Measurements from ENCODE around the gene FAM83D. TPM values are rescaled to one million over a fixed set of nuclear protein-coding genes. Genes with fewer than 3 reads are reported as not detected.
"Not testable (repeated sequence)": the region's sequence is repeated elsewhere in the genome, so short reads cannot be mapped to it uniquely, and the experiment has no call there.

The FAM83D gene
- total RNA-seq, 1 experiment from 2014 or later: 21.8 TPM

DNA sequence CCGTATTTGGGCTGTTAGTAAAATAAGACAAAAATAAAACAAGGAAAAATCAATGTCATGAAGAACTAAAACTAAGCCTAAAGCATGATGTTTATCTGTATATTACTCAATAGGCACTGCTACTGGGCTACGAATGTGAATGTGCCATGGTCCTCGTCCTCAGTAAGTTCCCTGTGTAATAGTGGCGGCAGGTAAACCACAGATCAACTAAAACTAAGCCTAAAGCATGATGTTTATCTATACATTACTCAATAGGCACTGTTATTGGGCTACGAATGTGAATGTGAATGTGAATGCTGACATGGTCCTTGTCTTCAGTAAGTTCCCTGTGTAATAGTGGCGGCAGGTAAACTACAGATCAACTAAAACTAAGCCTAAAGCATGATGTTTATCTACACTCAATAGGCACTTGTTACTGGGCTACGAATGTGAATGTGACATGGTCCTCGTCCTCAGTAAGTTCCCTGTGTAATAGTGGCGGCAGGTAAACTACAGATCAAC is 34.0 kb downstream of the FAM83D start:
- H3K9me3 ChIP-seq (ENCODE audit: low read length); H3K27ac ChIP-seq (ENCODE audit: low read length); DNase-seq; H3K27me3 ChIP-seq (ENCODE audit: low read length); H3K4me2 ChIP-seq (ENCODE audit: low read depth, low read length, poor library complexity, severe bottlenecking); H3K4me3 ChIP-seq (ENCODE audit: low read length); H3K9ac ChIP-seq (ENCODE audit: low read length); H3K36me3 ChIP-seq (ENCODE audit: insufficient read depth, low read length); H2AFZ ChIP-seq (ENCODE audit: low read length); H3K9me2 ChIP-seq (replicated peaks; ENCODE audit: insufficient read depth, low read length); H4K20me1 ChIP-seq (ENCODE audit: insufficient read depth, low read depth, low read length): not testable (repeated sequence)
- Histone ChIP-seq H3K79me2 (ENCODE audit: low read length) (peaks cover 41% of the 10 kb centered on the region), H3K4me1 (ENCODE audit: low read length) (peaks cover 25% of the 10 kb centered on the region)

DNA sequence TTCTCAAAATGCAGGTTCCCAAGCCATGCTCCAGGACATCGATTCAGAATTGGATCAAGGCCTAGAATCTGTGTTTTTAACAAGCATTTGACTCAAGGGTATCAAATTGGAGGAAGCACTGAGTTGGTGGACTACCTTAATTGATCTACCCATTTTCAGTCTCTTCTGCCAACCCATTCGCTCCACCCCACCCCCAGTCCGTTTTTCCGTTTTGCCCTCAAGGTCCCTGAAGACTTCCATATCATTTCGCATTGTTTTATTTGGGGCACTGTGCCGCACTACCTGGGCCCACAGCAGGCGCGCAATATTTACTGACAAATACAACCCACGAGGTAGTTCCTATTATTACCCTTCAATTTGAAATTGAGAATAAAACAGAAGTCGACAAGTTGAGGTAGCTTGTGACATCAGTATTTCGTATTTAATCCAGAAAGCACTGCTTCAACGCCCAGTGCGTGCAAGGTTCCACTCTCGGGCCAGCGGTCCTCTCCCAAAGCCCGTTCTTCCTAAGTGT is 35.4 kb downstream of the FAM83D start:
- Histone ChIP-seq H4K20me1 (ENCODE audit: insufficient read depth, low read depth, low read length) (no peaks in the 10 kb centered on the region), H3K9ac (ENCODE audit: low read length) (peak overlapping the region; percentile 89), H3K36me3 (ENCODE audit: insufficient read depth, low read length) (no peaks in the 10 kb centered on the region; the same call in 1 of the 2 replicates), H3K79me2 (ENCODE audit: low read length) (peaks cover 55% of the 10 kb centered on the region), H3K4me2 (ENCODE audit: low read depth, low read length, poor library complexity, severe bottlenecking) (peak overlapping the region; percentile 99), H3K9me3 (ENCODE audit: low read length) (no peaks in the 10 kb centered on the region), H2AFZ (ENCODE audit: low read length) (peak overlapping the region; percentile 85; the same call in 1 of the 2 replicates), H3K9me2 (replicated peaks; ENCODE audit: insufficient read depth, low read length) (no peaks in the 10 kb centered on the region), H3K27me3 (ENCODE audit: low read length) (no peaks in the 10 kb centered on the region), H3K27ac (ENCODE audit: low read length) (peak overlapping the region; percentile 78), H3K4me3 (ENCODE audit: low read length) (peak overlapping the region; percentile 72), H3K4me1 (ENCODE audit: low read length) (peaks cover 25% of the 10 kb centered on the region)
- DNase-seq: peak; percentile 75

DNA sequence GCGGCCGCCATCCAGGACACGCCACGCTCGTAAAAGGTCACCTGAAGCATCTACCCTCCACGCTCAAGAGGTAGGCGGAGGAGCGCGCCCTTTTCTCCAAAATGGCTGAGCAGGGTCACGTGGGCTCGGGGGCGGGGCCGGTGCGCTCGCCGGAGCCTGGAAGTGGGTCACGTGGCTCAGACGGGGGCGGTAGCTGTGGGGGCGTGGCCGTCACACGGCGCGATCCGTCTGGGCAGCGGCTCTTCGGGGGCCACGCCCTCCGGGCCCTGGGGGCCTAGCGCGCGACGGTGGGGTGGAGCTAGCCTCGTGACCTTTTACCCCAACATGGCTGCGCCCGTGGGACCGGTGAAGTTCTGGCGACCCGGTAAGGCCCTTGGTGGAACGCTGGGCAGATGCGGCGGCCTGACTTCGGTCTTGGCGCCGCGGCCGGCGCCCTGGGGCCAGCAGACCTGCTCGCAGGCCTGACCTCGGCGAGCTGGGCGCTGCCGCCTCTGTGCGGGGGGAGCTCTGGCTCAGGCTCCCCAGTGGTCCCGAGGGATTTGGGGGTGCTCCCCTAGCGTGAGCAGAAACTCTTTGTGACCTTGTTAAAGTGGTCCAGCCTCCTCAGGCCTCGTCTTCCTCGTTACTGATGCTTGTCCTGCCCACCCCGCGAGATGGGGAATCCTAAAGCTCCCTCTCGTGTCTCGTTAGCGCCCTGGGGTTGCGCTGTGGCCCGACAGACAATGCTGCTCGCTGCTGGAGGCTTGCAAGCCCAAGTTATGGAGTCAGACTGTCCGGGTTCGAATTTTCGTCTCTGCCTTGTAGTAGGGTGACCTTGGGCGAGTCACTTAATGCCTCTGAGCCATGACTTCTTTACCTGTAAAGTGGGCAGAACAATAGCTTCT is 36.1 kb downstream of the FAM83D start, which contains the start of gene DHX35:
Gene DHX35 (plus strand): TSS at position 301 of the 884 bp plus-strand sequence. CDS start 24 bp downstream, at position 325.
- H3K9ac ChIP-seq (ENCODE audit: low read length): peak within 1 kb of the TSS; percentile 89
- H3K27me3 ChIP-seq (ENCODE audit: low read length): no peaks in the 10 kb centered on the region
- H3K9me2 ChIP-seq (replicated peaks; ENCODE audit: insufficient read depth, low read length): no peaks in the 10 kb centered on the region
- H3K4me1 ChIP-seq (ENCODE audit: low read length): peaks cover 25% of the 10 kb centered on the region
- peak within 1 kb of the TSS; percentile 99 for H3K4me2 ChIP-seq (ENCODE audit: low read depth, low read length, poor library complexity, severe bottlenecking)
- H3K27ac ChIP-seq (ENCODE audit: low read length): peak within 1 kb of the TSS; percentile 80
- peak within 1 kb of the TSS; percentile 85; the same call in 1 of the 2 replicates for H2AFZ ChIP-seq (ENCODE audit: low read length)
- no peaks in the 10 kb centered on the region; the same call in 1 of the 2 replicates for H3K36me3 ChIP-seq (ENCODE audit: insufficient read depth, low read length)
- H3K4me3 ChIP-seq (ENCODE audit: low read length): peak within 1 kb of the TSS; percentile 72
- peaks cover 62% of the 10 kb centered on the region for H3K79me2 ChIP-seq (ENCODE audit: low read length)
- no peaks in the 10 kb centered on the region for H3K9me3 ChIP-seq (ENCODE audit: low read length)
- no peaks in the 10 kb centered on the region for H4K20me1 ChIP-seq (ENCODE audit: insufficient read depth, low read depth, low read length)
- DNase-seq: peak; percentile 99

DNA sequence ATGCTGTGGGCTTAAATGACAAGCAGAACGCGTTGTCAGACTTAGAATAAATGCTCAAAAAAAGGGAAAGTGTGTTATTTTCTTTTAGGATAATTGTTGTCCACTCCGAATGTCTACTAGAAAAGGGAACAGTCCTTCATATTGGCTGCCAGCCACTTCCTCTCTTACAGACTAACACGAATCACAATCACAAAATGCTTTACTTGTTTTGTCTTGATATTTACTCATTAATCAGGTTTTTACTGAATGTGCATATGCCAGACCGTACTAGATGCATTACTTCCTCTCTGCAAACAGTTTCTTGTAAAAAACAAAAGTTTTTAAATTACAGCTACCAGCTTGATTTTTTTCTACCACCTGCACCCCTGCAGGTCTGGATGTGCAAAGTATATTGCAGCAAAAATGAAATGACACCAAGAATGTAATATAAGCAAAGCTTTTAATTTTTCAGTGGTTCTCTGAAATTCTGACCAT is 36.7 kb downstream of the FAM83D start:
- Histone ChIP-seq H3K79me2 (ENCODE audit: low read length) (peaks cover 69% of the 10 kb centered on the region), H3K9me2 (replicated peaks; ENCODE audit: insufficient read depth, low read length) (no peaks in the 10 kb centered on the region), H3K27me3 (ENCODE audit: low read length) (no peaks in the 10 kb centered on the region), H3K4me3 (ENCODE audit: low read length) (peak overlapping the region; percentile 72), H3K4me2 (ENCODE audit: low read depth, low read length, poor library complexity, severe bottlenecking) (peak overlapping the region; percentile 84), H2AFZ (ENCODE audit: low read length) (peak overlapping the region; percentile 84; the same call in 1 of the 2 replicates), H3K36me3 (ENCODE audit: insufficient read depth, low read length) (no peaks in the 10 kb centered on the region; the same call in 1 of the 2 replicates), H3K27ac (ENCODE audit: low read length) (peak overlapping the region; percentile 80), H3K9me3 (ENCODE audit: low read length) (no peaks in the 10 kb centered on the region), H4K20me1 (ENCODE audit: insufficient read depth, low read depth, low read length) (no peaks in the 10 kb centered on the region), H3K9ac (ENCODE audit: low read length) (peak overlapping the region; percentile 82), H3K4me1 (ENCODE audit: low read length) (peaks cover 25% of the 10 kb centered on the region)
- DNase-seq: peak; percentile 63

DNA sequence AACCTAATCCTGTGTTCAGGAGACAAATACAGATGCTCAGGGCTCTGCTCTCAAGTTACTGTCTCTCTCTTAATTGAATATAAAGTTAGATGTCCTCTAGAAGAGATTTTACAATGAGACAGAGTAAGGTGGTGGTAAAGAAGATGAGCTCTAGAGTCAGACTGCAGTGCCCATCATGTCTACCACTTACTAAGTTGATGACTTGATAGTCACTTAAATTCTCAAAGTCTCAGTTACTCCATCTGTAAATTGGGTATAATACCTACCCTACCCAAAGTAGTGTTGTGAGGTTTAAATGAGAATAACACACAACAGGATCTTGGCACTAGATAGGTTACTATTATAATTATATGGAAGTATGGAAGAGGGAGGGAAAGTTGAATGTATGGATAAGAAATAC is 37.5 kb downstream of the FAM83D start:
- H3K79me2 ChIP-seq (ENCODE audit: low read length): peaks cover 72% of the 10 kb centered on the region
- no peak for DNase-seq
- H3K27ac ChIP-seq (ENCODE audit: low read length): peak overlapping the region; percentile 80
- peak overlapping the region; percentile 72 for H3K4me3 ChIP-seq (ENCODE audit: low read length)
- no peaks in the 10 kb centered on the region for H3K27me3 ChIP-seq (ENCODE audit: low read length)
- no peak overlapping the region for H2AFZ ChIP-seq (ENCODE audit: low read length)
- peaks cover 25% of the 10 kb centered on the region for H3K4me1 ChIP-seq (ENCODE audit: low read length)
- H3K4me2 ChIP-seq (ENCODE audit: low read depth, low read length, poor library complexity, severe bottlenecking): peak overlapping the region; percentile 84
- no peaks in the 10 kb centered on the region; the same call in 1 of the 2 replicates for H3K36me3 ChIP-seq (ENCODE audit: insufficient read depth, low read length)
- no peaks in the 10 kb centered on the region for H4K20me1 ChIP-seq (ENCODE audit: insufficient read depth, low read depth, low read length)
- H3K9me3 ChIP-seq (ENCODE audit: low read length): no peaks in the 10 kb centered on the region
- H3K9ac ChIP-seq (ENCODE audit: low read length): peak overlapping the region; percentile 82
- H3K9me2 ChIP-seq (replicated peaks; ENCODE audit: insufficient read depth, low read length): no peaks in the 10 kb centered on the region

DNA sequence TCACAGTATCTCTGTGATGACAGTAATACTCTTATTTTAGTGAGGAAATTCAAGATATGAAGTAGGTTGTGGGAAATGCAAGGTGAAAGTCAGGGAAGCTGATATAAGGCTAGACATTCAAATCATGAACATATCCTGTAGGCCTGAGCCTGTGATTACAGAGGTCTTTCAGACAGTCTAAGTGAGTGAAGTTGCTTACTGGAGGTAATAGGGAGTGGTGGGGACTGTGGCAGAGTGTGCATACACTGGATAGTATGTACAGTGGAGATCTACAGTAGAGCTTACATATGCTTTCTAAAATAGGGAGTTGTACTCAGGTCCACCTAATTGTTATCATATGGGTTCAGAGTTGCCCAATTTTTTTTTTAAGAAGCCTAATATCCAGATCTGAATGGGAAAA is 39.0 kb downstream of the FAM83D start:
- no peak for DNase-seq
- Histone ChIP-seq H3K27ac (ENCODE audit: low read length) (no peak overlapping the region), H3K9me3 (ENCODE audit: low read length) (no peaks in the 10 kb centered on the region), H3K27me3 (ENCODE audit: low read length) (no peaks in the 10 kb centered on the region), H3K4me3 (ENCODE audit: low read length) (no peak overlapping the region), H3K4me2 (ENCODE audit: low read depth, low read length, poor library complexity, severe bottlenecking) (no peak overlapping the region), H2AFZ (ENCODE audit: low read length) (no peak overlapping the region), H3K79me2 (ENCODE audit: low read length) (peaks cover 72% of the 10 kb centered on the region), H4K20me1 (ENCODE audit: insufficient read depth, low read depth, low read length) (no peaks in the 10 kb centered on the region), H3K9ac (ENCODE audit: low read length) (no peak overlapping the region), H3K4me1 (ENCODE audit: low read length) (peaks cover 25% of the 10 kb centered on the region), H3K9me2 (replicated peaks; ENCODE audit: insufficient read depth, low read length) (no peaks in the 10 kb centered on the region), H3K36me3 (ENCODE audit: insufficient read depth, low read length) (no peaks in the 10 kb centered on the region; the same call in 1 of the 2 replicates)

DNA sequence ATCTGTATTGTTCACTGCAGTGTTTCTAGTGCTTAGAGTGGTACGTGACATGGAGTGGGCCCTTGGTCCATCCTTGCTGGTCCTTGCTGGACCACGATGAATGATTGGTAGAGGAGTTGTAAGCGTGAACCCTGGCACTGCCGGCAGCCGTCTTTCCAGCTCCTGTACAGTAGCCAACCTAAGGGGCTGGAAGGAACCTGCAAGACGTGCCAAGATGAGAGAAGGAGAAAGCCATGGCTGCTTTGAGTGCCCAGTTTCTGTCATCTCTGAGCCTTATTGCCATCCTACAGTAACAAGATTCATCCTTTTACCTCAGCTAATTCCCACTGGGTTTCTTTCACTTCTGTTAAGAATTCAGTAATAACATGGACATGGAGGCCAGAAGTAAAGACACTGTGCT is 41.9 kb downstream of the FAM83D start:
- DNase-seq: no peak
- Histone ChIP-seq H3K27me3 (ENCODE audit: low read length) (no peaks in the 10 kb centered on the region), H3K27ac (ENCODE audit: low read length) (no peak overlapping the region), H3K9me3 (ENCODE audit: low read length) (no peaks in the 10 kb centered on the region), H3K4me2 (ENCODE audit: low read depth, low read length, poor library complexity, severe bottlenecking) (no peak overlapping the region), H3K4me3 (ENCODE audit: low read length) (no peak overlapping the region), H4K20me1 (ENCODE audit: insufficient read depth, low read depth, low read length) (no peaks in the 10 kb centered on the region), H3K4me1 (ENCODE audit: low read length) (peaks cover 16% of the 10 kb centered on the region), H2AFZ (ENCODE audit: low read length) (no peak overlapping the region), H3K79me2 (ENCODE audit: low read length) (peaks cover 65% of the 10 kb centered on the region), H3K36me3 (ENCODE audit: insufficient read depth, low read length) (peaks cover 10% of the 10 kb centered on the region; the same call in 1 of the 2 replicates), H3K9me2 (replicated peaks; ENCODE audit: insufficient read depth, low read length) (no peaks in the 10 kb centered on the region), H3K9ac (ENCODE audit: low read length) (no peak overlapping the region)

DNA sequence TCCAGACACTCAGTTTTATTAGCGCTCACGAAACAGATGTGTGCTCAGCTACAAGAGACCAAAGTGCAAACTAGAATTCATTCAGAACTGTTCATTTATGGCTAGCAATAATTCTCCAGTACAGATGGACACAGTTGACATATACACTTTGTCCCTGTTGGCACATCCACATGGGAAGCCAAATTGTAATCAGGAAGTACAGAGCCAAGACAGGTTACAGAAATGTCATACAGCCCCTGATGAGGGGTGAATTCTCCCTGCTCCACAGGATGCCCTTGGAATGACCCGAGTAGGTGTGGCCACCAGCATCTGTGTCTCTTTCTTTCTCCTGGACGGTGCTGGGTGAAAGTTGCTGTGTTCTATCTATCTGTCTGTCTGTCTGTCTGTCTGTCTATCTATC is 43.5 kb downstream of the FAM83D start:
- H3K79me2 ChIP-seq (ENCODE audit: low read length): peaks cover 59% of the 10 kb centered on the region
- H3K4me3 ChIP-seq (ENCODE audit: low read length): no peak overlapping the region
- no peaks in the 10 kb centered on the region for H3K9me3 ChIP-seq (ENCODE audit: low read length)
- H2AFZ ChIP-seq (ENCODE audit: low read length): no peak overlapping the region
- no peaks in the 10 kb centered on the region for H3K27me3 ChIP-seq (ENCODE audit: low read length)
- no peak overlapping the region for H3K27ac ChIP-seq (ENCODE audit: low read length)
- no peak for DNase-seq
- H3K9me2 ChIP-seq (replicated peaks; ENCODE audit: insufficient read depth, low read length): no peaks in the 10 kb centered on the region
- H4K20me1 ChIP-seq (ENCODE audit: insufficient read depth, low read depth, low read length): no peaks in the 10 kb centered on the region
- H3K4me2 ChIP-seq (ENCODE audit: low read depth, low read length, poor library complexity, severe bottlenecking): no peak overlapping the region
- H3K36me3 ChIP-seq (ENCODE audit: insufficient read depth, low read length): peaks cover 10% of the 10 kb centered on the region; the same call in 1 of the 2 replicates
- H3K9ac ChIP-seq (ENCODE audit: low read length): no peak overlapping the region
- H3K4me1 ChIP-seq (ENCODE audit: low read length): peaks cover 5% of the 10 kb centered on the region

All from Karpas-422 (cell line).